NCI-H82 (cell line): Measurements from ENCODE around the gene TMEM62.

Experiments used
- DNase-seq: peaks from one replicate; lab custom pipeline; 2025; lab: John Stamatoyannopoulos, UW

TMEM62 gene

DNA sequence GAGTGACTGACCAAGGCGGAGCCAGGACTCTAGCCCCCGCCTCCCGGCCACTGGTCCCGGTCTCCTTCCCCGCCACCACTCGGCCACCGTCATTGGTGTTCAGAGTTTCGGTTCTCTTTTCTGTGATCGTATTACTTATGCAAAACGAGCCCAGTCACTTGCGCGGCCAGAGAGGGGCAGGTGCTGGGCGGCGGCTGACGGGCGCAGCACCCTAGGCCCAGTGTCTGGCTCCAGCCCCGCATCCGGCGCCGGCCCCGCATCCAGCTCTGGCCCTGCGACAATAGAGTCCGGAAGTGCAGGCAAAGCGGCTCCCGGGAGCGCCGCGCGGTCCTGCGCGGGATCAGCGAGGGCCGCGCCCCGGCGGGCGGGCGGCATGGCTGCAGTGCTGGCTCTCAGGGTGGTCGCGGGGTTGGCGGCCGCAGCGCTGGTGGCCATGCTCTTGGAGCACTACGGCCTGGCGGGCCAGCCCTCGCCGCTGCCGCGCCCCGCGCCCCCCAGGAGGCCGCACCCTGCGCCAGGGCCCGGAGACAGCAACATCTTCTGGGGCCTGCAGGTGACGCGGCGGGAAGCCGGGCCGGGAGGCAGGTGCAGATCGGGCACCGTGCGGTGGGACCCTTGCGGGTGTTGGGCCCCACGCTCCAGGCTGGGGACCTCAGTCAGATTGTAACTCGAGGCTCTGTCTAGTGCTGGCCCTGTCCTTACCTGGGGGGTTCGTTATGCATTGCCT, at the start of gene TMEM62:
Gene TMEM62 (plus strand): TSS at position 157 of the 727 bp plus-strand sequence. CDS start 217 bp downstream, at position 374.
- peak; percentile 68 for DNase-seq

DNA sequence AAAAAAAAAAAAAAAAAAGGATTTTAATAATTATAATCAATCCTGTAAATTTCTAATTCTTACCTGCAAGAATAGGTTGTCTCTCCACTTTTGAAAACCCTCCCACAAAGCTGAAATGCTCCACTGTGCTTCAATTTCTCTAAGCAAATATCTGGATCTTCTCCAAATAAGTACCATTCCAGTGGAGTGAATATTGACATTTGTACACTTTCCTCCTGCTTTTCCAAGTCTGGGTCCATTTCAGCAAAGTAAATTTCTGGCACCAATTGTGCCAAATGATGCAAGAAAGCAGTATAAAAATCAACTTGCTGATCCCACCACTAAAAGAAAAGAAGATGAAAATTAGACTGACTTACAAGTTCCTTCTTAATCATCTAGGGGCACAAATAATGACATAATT, 47.5 kb upstream of the TMEM62 start:
- no peak for DNase-seq

GRCh38 chr15:43086551-43086950, 46.8 kb upstream of the TMEM62 start:
- no peak for DNase-seq

DNA sequence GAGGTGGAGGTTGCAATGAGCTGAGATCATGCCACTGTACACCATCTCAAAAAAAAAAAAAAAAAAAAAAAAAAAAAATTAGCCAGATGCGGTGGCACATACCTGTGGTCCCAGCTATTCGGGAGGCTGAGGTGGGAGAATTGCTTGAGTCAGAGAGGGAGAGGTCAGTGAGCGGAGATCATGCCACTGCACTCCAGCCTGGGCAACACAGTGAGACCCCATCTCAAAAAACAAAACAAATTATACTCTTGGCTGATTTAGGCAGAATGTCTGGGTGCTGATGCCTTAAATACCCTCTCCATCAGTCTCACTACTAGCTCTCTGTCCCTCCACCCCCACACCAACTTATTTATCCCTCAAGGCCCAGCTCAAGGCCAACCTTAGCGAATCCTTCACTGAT, 41.5 kb upstream of the TMEM62 start:
- DNase-seq, result no peak

DNA sequence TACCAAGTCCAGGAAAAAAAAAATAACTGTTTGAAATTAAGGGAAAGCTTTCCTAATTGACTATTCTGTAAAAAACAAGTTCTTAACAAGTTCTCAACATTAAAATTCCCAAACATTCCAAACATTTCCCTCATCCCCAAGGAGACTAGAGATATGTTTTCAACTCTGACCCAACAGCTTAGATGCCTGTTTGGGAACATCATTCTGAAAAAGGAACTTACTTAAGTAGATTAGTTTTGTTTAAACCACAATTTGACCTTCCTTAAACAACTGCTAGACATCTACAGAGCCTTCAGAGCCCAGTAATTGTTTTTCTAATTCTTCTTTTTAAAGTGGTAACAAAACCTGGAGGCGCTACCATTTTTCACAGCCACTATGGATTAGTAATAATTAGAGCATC, 40.4 kb upstream of the TMEM62 start:
- DNase-seq, result no peak

DNA sequence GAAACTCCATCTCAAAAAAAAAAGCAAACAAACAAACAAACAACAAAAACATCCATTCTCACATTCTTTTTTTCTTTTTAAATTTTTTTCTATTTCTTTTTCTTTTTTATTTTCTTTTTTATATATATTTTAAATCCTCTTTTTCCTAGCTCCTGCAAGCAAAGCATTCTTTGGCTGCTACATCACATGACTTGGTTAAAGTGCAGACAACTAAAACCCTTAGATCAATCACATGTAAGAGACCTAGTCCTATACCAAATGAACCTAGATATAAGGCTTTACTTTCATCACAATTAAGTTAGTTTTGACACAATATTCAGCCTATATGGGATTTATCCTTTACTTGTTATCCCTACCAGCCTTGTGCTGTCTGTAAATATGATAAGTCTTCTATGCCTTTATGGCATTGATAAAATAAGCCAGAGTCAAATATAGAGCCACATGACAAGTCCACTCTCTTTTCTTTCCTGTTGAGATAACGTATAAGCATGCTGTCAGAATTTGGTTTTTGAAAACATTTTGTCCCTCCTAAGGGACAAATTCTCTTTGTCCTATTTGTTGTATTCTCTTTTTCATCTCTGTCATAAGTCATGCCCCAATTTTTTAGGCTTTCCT, 38.9 kb upstream of the TMEM62 start:
- DNase-seq, result no peak

DNA sequence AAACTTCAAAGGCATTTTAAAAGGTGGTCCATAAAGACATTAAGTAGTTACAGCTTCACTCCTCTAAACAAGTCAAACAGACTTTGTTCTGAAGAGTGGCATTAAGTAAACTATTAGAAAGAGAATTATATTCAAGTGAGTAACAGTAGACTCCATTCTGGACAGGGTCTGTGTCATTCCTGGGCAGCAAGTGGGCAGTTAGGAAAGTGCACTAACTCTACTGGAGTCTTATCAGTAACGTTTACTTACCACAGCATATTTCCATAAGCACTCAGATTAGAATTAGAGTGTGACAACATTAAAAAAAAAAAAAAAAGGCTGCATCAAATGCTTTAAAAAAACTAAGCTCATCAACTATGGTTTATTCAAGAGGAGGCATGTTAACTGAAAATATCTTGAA, 38.1 kb upstream of the TMEM62 start:
- no peak for DNase-seq

- DNase-seq, result peak; percentile 28
Observed at GRCh38 chr15:43095708-43096347, 37.6 kb upstream of the TMEM62 start.

DNA sequence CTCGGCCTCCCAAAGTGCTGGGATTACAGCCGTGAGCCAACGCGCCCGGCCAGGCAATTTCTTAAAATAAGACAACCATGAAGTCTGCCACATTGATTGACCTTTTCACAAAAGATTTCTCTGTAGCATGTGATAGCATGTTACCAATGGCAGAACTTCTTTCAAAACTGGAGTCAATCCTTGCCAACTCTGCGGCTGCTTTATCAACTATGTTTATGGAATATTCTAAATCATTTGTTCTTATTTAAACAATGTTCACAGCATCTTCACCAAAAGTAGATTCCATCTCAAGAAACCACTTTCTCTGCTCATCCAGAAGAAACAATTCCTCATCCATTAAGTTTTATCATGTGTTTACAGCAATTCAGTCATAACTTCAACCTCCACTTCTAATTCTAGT, 37.0 kb upstream of the TMEM62 start:
- DNase-seq, result no peak

DNA sequence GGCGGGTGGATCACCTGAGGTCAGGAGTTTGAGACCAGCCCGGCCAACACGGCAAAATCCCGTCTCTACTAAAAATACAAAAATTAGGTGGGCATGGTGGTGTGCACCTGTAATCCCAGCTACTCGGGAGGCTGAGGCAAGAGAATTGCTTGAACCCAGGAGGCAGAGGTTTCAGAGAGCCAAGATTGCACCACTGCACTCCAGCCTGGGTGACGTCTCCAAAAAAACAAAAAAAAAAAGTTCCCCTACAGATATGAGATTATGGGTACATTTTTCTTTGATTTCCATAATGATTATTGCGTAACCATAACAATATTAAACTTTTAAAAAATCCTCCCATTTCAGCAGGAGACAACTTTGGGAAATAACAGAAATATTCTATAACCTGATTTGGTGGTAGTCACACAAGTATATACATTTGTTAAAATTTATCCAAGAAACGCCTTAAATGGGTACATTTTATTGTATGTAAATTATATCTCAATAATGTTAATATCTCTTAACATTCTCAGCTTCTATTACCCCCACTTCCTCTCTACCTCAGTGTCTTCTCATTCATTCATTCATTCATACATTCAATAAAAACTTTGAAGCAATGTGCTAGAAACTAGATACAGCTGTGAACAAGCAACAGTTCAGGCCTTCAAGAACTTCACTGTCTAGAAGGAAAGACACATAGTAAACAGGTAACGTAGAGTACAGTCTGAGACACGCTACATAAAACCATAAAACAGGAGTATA, 34.1 kb upstream of the TMEM62 start:
- DNase-seq, result no peak

GRCh38 chr15:43100971-43101370, 32.4 kb upstream of the TMEM62 start:
- DNase-seq, result peak; percentile 86

GRCh38 chr15:43102187-43102586, 31.2 kb upstream of the TMEM62 start:
- no peak for DNase-seq

DNA sequence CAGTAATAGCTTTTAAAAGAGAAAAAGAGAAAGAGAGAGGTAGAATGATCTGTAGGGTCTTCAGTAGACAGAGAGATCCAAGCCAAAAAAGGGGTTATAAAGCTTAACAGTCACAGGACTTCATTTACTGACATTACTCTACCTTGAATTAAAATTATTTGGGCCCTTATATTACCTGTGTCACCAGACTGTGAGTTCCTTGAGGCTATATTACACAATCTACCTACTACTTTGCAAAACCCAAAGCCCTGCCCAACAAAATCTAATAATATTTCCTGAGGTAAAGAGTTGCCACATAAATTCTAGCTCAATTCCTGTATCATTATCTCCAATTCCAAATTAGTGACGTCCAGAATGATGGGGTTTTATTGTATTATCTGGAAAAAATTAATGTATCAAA, 29.5 kb upstream of the TMEM62 start:
- DNase-seq, result no peak

- no peak for DNase-seq
Observed at GRCh38 chr15:43104426-43104825, 29.0 kb upstream of the TMEM62 start.

DNA sequence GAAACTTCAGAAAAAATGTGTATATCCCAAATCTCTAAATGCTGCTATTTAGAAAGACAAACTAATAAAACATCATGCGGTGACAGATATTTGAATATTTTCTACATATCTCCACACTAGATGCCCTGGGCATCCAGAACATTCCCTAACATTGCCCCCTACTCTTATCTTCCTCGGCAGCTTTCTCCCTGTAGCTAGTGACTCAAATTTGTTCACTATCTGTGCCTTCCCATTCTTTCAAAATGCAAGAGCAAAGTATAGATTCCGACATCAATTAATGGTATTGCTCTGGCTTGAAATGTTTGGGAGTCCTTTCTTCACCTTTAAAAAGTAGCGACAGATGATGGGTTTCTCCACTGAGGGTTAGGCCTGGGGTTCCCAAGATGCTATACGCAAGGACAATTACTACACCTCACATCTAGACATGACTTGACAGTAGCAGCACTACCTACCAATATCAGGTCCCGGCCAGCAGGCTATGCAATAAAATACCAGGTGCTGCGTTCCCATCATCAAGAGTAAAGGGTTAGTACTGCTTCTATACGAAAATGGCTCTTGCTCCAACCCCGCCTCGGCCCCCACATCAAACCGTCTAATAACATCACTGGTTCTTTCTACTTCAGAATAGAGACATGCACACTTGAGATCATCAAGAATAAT, 28.2 kb upstream of the TMEM62 start:
- DNase-seq, result no peak

- DNase-seq, result peak; percentile 96
Observed at GRCh38 chr15:43105778-43106485, 27.5 kb upstream of the TMEM62 start, which contains the start of gene UBR1. Gene UBR1 (minus strand): TSS chr15:43106038. CDS start chr15:43106022, 16 bp downstream.

- DNase-seq, result no peak
Observed at GRCh38 chr15:43106486-43106829, 26.9 kb upstream of the TMEM62 start.

DNA sequence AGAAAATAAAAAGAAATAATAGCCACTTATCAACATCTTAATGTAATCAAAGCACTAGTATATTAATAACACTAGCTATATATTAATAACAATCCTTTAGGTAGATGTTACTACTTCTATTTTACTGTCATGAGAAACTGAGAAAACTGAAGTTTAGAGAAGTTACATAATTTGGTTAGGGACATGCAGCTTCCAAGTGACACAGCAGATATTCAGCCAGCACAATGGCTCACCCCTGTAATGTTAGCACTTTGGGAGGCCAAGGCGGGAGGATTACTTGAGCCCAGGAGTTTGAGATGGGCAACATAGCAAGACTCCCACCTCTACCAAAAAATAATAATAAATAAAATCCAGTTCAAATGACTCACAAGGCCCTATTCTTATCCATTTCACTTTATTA, 25.6 kb upstream of the TMEM62 start:
- DNase-seq, result no peak

GRCh38 chr15:43111354-43111753, 22.0 kb upstream of the TMEM62 start:
- no peak for DNase-seq

GRCh38 chr15:43118286-43118685, 15.1 kb upstream of the TMEM62 start:
- DNase-seq, result no peak

- DNase-seq, result peak; percentile 66
Observed at GRCh38 chr15:43118829-43119228, 14.6 kb upstream of the TMEM62 start.
